ENCODE data around the gene ACAA1. TPM values are rescaled to one million over a fixed set of nuclear protein-coding genes. Genes with fewer than 3 reads are reported as not detected.

ACAA1 gene, protein sequence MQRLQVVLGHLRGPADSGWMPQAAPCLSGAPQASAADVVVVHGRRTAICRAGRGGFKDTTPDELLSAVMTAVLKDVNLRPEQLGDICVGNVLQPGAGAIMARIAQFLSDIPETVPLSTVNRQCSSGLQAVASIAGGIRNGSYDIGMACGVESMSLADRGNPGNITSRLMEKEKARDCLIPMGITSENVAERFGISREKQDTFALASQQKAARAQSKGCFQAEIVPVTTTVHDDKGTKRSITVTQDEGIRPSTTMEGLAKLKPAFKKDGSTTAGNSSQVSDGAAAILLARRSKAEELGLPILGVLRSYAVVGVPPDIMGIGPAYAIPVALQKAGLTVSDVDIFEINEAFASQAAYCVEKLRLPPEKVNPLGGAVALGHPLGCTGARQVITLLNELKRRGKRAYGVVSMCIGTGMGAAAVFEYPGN
- 100 to 1,000 TPM in 2 of 7 donors, 10 to 100 TPM in 5; 77.5 to 120 (median 88.0) TPM for total RNA-seq
- polyA plus RNA-seq: 10 to 100 TPM; 68.4 to 79.3 (median 73.9) TPM
- long read RNA-seq, donor 1, transcript ACAA1-202 (12 exons, 1,785 nt): major isoform, 11 of 34 reads
- long read RNA-seq, donor 1, transcript ACAA1-215 (3 exons, 876 nt): minor isoform, 6 of 34 reads
- long read RNA-seq, donor 1, partial matches to known transcripts: 14 of 34 reads
- long read RNA-seq, donor 1, other reads (novel, unspliced or antisense): 0 of 34 reads
- long read RNA-seq, donor 2, transcript ACAA1-202 (12 exons, 1,785 nt): major isoform, 11 of 15 reads
- long read RNA-seq, donor 2, partial matches to known transcripts: 0 of 15 reads
- long read RNA-seq, donor 2, other reads (novel, unspliced or antisense): 0 of 15 reads

DNA sequence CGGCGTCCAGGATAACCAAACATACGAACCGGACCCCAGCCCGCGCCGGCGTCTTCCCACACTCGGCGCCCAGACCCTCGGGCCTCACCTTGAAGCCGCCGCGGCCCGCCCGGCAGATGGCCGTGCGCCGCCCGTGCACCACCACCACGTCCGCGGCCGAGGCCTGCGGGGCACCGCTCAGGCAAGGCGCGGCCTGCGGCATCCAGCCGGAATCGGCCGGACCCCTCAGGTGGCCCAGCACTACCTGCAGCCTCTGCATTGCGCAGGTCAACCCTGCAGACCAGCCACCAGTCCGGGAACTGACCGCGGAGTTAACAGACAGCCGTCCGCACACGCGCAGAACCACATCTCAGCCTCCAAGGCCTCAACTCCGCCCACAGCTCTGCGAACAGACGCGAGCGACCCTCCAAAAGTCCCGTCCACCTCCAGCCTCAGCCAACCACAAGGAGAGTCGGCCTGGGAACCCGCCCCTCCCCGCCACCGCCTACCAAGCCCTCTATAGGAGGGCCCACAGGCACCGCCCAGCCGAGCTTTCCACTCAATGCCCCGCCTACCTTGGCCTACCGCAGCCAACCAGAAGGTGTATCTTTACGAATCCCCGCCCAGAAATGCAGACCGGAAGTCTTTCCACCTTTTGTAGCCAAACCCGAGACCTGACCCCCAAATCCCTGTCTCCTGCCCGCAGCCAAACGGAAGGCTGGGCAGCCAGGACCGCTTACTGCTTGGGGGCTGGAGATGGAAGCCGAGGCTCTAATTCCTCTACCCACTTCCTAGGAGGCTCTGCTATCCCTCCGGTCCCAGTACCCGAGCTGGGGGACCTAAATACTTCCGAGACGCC is at the start of gene ACAA1:
TSS of gene ACAA1 (minus strand) at position 351 of the 838 bp plus-strand sequence. CDS start at position 259, 92 bp downstream.
- Histone ChIP-seq H3K4me1 (peaks cover 30 to 88% (median 68%) of the 10 kb centered on the region in 6 donors), H3K36me3 (peaks cover 3 to 55% (median 46%) of the 10 kb centered on the region in 6 donors), H3K27ac (peak within 1 kb of the TSS; percentile 92 to 97 (median 96)), H3K4me3 (peak within 1 kb of the TSS; percentile 82 to 99 (median 96)), H3K27me3 (replicated peaks in 1 of 7) (no peaks in the 10 kb centered on the region), H3K9me3 (no peaks in the 10 kb centered on the region)
- peak; percentile 100 for DNase-seq
- intact Hi-C loops (cut with DNase I; ENCODE audit: low total_unique reads): no loop called here
- peak; percentile 92 to 96 (median 94) for TF ChIP-seq POLR2AphosphoS5 (IDR thresholded peaks at IDR 0.05)
- peak; percentile 66 to 89 (median 79) for TF ChIP-seq POLR2A (IDR thresholded peaks at IDR 0.05)
- TF ChIP-seq CTCF (IDR thresholded peaks at IDR 0.05 in 8 of 11, conservative IDR thresholded peaks at IDR 0.05 in 3 of 11): peak in 3 of 11 experiments; percentile 7 to 47 (median 31)
- WGBS, 5 donors: 0% methylated on average over 27 to 66 of the region's 66 CpGs

DNA sequence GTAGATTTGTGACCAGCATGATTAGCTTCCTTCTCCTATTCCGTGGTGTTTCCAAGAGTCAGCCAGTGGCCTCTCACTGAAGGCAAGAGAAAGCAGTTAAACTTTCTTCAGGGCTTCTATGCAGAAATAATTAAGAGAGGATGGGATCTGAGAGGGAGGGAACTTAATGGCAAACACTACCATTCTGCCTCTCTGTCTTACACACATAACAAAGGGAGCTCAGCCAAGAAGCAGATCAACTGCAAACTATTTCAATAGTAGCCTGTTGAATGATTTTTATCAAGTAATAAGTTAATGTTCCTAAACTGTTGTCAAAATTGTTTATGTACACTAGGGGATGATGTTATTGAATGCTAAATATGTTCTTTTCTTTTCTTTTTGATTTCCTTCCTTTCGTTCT is 40.3 kb upstream of the ACAA1 start:
- 49 to 67% (median 56%) methylated on average over 2 of the region's 2 CpGs for WGBS, 5 donors
- DNase-seq: no peak
- Histone ChIP-seq H3K9me3 (no peaks in the 10 kb centered on the region), H3K27ac (no peak overlapping the region), H3K4me1 (peaks cover 4 to 55% (median 27%) of the 10 kb centered on the region in 6 donors), H3K27me3 (replicated peaks in 1 of 7) (no peaks in the 10 kb centered on the region), H3K4me3 (no peak overlapping the region), H3K36me3 (peaks cover 0 to 20% (median 2%) of the 10 kb centered on the region in 6 donors)
- intact Hi-C loops (cut with DNase I; ENCODE audit: low total_unique reads): no loop called here
- no peak for TF ChIP-seq POLR2AphosphoS5 (IDR thresholded peaks at IDR 0.05)
- no peak for TF ChIP-seq POLR2A (IDR thresholded peaks at IDR 0.05)
- no peak for TF ChIP-seq CTCF (IDR thresholded peaks at IDR 0.05 in 8 of 11, conservative IDR thresholded peaks at IDR 0.05 in 3 of 11)

DNA sequence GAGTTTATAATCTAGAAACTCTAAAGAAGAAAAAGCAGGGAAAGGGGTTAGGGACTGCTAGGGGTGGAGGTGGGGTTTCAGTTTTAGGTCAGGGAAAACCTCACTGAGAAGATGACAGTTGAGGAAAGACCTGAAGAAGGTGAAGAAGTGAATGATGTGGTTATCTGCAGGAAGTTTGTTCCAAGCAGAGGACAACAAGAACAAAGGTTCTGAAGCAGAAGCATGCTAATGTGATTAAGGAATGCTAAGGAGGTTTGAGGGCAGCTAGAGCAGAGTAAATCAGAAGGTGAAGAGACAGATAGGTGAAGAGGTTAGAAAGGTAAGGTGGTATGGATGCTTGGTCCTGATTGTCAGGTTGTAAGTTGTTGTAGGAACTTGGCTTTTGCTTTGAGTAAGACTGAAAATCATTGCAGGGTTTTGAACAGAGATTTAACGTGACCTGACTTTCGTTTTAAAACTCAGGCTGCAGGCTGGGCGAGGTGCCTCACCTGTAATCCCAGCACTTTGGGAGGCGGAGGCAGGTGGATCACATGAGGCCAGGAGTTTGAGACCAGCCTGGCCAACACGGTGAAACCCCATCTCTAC is 37.0 kb upstream of the ACAA1 start:
- Histone ChIP-seq H3K27ac (no peak overlapping the region), H3K36me3 (peaks cover 0 to 8% (median 0%) of the 10 kb centered on the region in 6 donors), H3K27me3 (replicated peaks in 1 of 7) (no peaks in the 10 kb centered on the region), H3K4me3 (peak overlapping the region in 1 of 8 donors; percentile 5), H3K4me1 (peaks cover 4 to 86% (median 43%) of the 10 kb centered on the region in 6 donors), H3K9me3 (no peaks in the 10 kb centered on the region)
- TF ChIP-seq POLR2A (IDR thresholded peaks at IDR 0.05): no peak
- TF ChIP-seq CTCF (IDR thresholded peaks at IDR 0.05 in 8 of 11, conservative IDR thresholded peaks at IDR 0.05 in 3 of 11): no peak
- no peak for TF ChIP-seq POLR2AphosphoS5 (IDR thresholded peaks at IDR 0.05)
- 70 to 84% (median 81%) methylated on average over 5 of the region's 5 CpGs for WGBS, 5 donors
- DNase-seq: no peak
- intact Hi-C loops (cut with DNase I; ENCODE audit: low total_unique reads): no loop called here
